Jurkat, Clone E6-1 (cell line): ENCODE data around the gene PLEKHB1. TPM values are rescaled to one million over a fixed set of nuclear protein-coding genes. Genes with fewer than 3 reads are reported as not detected.

ENCODE experiments used
- DNase-seq: peaks from one replicate; pipeline ENCODE4 v3.0.0-alpha.2; 2011; ENCODE audit warnings: low read depth, low spot score
- H3K4me3 ChIP-seq: 2 replicates; pipeline ENCODE4 v1.5.1; 2011; ENCODE audit warnings: mild to moderate bottlenecking, low read length, control low read depth, moderate library complexity
- polyA plus RNA-seq: library from polyadenylated mRNA; unstranded; fragments of >200 nt; gene quantifications from one replicate; pipeline ENCODE4 v1.2.1, GENCODE V29; 2012; ENCODE audit warnings: missing spikeins; ENCODE audit not compliant: insufficient read length, insufficient read depth

PLEKHB1 gene
- polyA plus RNA-seq, result 25.2 TPM

GRCh38 chr11:73645972-73646631 is at the start of gene PLEKHB1:
Gene PLEKHB1 (plus strand): TSS chr11:73646581. CDS start chr11:73646609, 28 bp downstream.
- H3K4me3 ChIP-seq, result peak within 1 kb of the TSS; percentile 23; the same call in 1 of the 2 replicates
- DNase-seq, result no peak

- DNase-seq, result no peak
- H3K4me3 ChIP-seq, result peak overlapping the region; percentile 76
Observed at GRCh38 chr11:73597336-73597955, 48.9 kb upstream of the PLEKHB1 start.

GRCh38 chr11:73597956-73598718 is 48.2 kb upstream of the PLEKHB1 start, which contains the start of gene FAM168A:
Gene FAM168A (minus strand): TSS chr11:73598112. CDS start chr11:73468474, 129,638 bp downstream.
- H3K4me3 ChIP-seq, result peak within 1 kb of the TSS; percentile 76
- peak; percentile 95 for DNase-seq

GRCh38 chr11:73598719-73599379 is 47.5 kb upstream of the PLEKHB1 start:
- H3K4me3 ChIP-seq, result peak overlapping the region; percentile 76
- no peak for DNase-seq

GRCh38 chr11:73612601-73613140 is 33.7 kb upstream of the PLEKHB1 start:
- no peak for DNase-seq
- H3K4me3 ChIP-seq, result no peak overlapping the region

GRCh38 chr11:73614591-73614990 is 31.8 kb upstream of the PLEKHB1 start:
- no peak overlapping the region for H3K4me3 ChIP-seq
- no peak for DNase-seq

- H3K4me3 ChIP-seq, result no peak overlapping the region
- no peak for DNase-seq
Observed at GRCh38 chr11:73622926-73623593, 23.3 kb upstream of the PLEKHB1 start.

- DNase-seq, result no peak
- no peak overlapping the region for H3K4me3 ChIP-seq
Observed at GRCh38 chr11:73623686-73624085, 22.7 kb upstream of the PLEKHB1 start.

- H3K4me3 ChIP-seq, result no peak overlapping the region
- DNase-seq, result peak; percentile 53
Observed at GRCh38 chr11:73625696-73626318, 20.6 kb upstream of the PLEKHB1 start.

- H3K4me3 ChIP-seq, result no peak overlapping the region
- DNase-seq, result no peak
Observed at GRCh38 chr11:73629907-73630306, 16.5 kb upstream of the PLEKHB1 start.

- no peak for DNase-seq
- H3K4me3 ChIP-seq, result no peak overlapping the region
Observed at GRCh38 chr11:73632996-73633395, 13.4 kb upstream of the PLEKHB1 start.

- H3K4me3 ChIP-seq, result no peak overlapping the region
- DNase-seq, result peak; percentile 68
Observed at GRCh38 chr11:73633999-73634398, 12.4 kb upstream of the PLEKHB1 start.

- no peak overlapping the region for H3K4me3 ChIP-seq
- no peak for DNase-seq
Observed at GRCh38 chr11:73635721-73636120, 10.7 kb upstream of the PLEKHB1 start.

- no peak overlapping the region for H3K4me3 ChIP-seq
- DNase-seq, result no peak
Observed at GRCh38 chr11:73636249-73636648, 10.1 kb upstream of the PLEKHB1 start.

- DNase-seq, result no peak
- H3K4me3 ChIP-seq, result no peak overlapping the region
Observed at GRCh38 chr11:73637012-73637411, 9.4 kb upstream of the PLEKHB1 start.

GRCh38 chr11:73640592-73640991 is 5.8 kb upstream of the PLEKHB1 start:
- H3K4me3 ChIP-seq, result no peak overlapping the region
- DNase-seq, result no peak

GRCh38 chr11:73641668-73642067 is 4.7 kb upstream of the PLEKHB1 start:
- DNase-seq, result no peak
- H3K4me3 ChIP-seq, result no peak overlapping the region
